ENCODE results near the gene LDLRAD3.
"Not testable (repeated sequence)": the region's sequence is repeated elsewhere in the genome, so short reads cannot be mapped to it uniquely, and the experiment has no call there.

The LDLRAD3 gene

DNA sequence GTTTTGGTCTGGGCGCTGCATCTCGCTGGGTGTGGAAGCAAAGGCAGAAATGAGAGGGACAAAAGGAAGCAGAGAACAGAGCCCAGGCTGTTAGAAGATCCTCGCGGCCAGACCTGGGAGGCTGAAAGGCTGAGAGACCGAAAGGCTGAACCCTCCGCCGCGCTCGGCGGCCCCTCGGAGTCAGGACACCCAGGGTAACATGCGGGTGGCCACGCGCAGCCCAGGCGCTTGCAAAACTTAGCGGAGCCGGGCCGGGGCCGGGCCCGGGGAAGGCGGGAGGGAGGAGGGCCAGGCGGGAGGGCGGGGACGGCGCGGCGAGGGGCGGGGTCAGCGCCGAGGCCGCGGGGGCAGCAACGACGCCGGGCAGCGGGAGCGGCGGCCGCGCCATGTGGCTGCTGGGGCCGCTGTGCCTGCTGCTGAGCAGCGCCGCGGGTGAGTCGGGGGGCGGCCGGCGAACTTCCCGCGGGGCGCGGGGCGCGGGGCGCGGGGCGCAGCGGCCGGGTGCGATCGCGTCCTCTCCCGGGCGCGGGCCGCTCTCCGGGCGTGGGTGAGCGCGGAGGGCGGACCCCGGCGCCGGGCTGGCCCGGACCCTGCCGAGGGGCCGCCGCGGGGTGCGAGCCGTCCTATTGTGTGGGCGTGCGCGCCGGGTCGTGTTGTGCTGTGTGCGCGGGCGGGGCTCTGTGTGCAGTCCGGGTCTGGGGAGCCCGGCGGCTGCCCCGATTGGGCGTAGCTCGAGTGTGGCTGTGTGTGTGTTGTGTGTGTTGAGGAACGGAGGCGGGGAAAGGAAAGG is at the start of gene LDLRAD3:
TSS of gene LDLRAD3 (plus strand) at position 350 of the 790 bp plus-strand sequence. CDS start at position 387, 37 bp downstream.
- peak; percentile 64 for DNase-seq

DNA sequence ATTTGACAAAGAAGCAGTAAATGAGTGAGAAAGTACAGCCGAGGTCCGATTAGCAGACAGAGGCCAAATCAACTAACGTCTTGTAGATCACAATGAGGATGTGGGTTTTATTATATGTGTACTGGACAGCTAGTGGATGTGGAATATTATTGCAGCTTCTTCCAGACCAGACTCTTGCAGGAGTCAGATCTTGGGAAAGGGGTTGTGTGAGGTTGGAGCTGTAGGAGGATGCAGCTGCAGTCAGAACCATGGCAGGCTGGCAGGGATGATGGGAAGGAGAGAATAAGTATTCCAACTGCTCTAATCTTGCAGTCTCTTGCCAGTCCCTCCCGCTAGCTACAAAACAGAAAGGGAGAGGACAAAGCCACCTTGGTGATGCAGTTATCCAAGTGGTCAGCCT is 46.8 kb upstream of the LDLRAD3 start:
- DNase-seq = no peak

DNA sequence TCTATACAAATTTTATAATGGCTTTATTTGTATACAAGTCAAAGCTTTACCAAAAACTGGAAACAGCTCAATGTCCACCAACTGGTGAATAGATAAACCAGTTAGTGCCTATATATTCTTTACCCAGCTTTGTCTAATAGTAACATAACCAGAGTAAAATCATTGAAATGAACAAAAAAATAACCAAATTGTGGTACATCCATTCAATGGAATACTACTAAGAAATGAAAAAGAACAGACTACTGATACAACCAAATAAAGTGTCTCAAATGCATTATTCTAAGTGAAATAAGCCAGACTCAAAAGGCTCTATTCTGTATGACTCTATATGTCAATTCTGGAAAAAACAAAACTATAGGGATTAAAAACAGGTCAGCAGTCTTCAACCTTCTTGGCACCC is 40.9 kb upstream of the LDLRAD3 start:
- no peak for DNase-seq

- no peak for DNase-seq
Observed at GRCh38 chr11:35905646-35906276, 38.1 kb upstream of the LDLRAD3 start.

- DNase-seq = no peak
Observed at GRCh38 chr11:35906277-35906661, 37.6 kb upstream of the LDLRAD3 start.

DNA sequence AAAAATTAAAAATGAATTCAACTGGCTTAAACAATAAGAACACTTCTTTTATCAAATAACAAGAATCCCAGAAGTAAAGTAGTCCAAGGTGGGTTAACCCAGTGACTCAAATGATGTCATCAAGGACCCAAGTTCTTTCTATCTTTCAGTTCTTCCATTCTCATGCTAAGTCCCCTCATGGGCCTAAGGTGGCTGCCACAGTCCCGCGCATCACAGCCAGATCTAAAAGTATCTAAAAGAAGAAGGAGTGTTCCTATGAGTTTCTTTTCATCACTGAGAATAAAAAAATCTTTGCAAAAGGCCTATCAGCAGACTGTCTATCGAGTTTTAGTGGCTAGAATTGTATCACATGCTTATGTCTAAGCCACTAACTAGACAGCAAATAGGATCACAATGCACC is 37.2 kb upstream of the LDLRAD3 start:
- DNase-seq = no peak

GRCh38 chr11:35907648-35908431 is 36.0 kb upstream of the LDLRAD3 start:
- no peak for DNase-seq

- DNase-seq = not testable (repeated sequence)
Observed at GRCh38 chr11:35908432-35908771, 35.5 kb upstream of the LDLRAD3 start.

DNA sequence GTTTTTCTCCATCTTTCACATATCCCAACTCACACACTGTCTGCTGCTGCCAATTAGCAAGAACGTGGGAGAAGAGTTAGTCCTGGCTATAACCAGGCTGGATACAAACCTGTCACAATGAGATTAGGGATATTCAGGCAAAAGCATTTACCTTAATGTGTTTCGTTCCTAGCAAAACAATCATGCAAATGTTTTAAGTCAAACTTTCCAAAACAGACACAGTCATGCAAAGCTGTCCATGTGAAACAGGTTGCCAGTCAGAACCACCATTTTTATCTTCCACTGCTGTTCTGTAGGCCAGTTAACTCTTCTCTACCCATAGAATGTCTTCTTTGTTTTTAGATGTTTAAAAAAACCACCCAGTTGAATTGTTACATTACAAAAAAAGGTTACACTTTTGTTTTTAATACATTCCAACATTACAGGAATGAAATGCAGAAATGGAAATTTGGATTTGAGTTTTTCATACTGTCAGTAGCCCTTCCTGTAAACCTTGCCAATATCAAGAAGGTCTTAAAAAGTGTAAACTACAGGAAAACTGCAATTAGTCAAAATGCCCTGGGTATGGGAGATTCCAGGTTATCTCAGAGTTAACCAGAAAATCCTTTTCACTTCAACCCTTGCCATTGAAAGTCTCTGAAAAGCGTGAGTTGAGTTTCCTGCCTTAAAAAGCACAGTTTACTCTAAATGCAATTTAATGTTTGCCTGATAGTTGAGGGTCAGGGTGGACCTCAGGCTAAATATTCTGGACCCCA is 34.2 kb upstream of the LDLRAD3 start:
- DNase-seq = peak; percentile 73

GRCh38 chr11:35911013-35911412 is 32.8 kb upstream of the LDLRAD3 start:
- DNase-seq = no peak

GRCh38 chr11:35911616-35912165 is 32.2 kb upstream of the LDLRAD3 start:
- no peak for DNase-seq

DNA sequence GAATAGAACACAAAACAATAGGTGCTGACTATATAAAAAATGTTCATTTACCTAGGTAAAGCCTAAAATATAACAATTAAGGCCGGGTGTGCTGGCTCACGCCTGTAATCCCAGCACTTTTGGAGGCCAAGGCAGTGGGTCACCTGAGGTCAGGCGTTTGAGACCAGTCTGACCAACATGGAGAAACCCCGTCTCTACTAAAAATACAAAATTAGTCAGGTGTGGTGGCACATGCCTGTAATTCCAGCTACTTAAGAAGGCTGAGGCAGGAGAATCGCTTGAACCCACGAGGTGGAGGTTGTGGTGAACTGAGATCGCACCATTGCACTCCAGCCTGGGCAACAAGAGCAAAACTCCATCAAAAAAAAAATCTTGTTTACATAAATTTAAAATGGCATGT is 31.4 kb upstream of the LDLRAD3 start:
- not testable (repeated sequence) for DNase-seq

- DNase-seq = no peak
Observed at GRCh38 chr11:35912883-35913624, 30.8 kb upstream of the LDLRAD3 start.

- no peak for DNase-seq
Observed at GRCh38 chr11:35914816-35915215, 29.0 kb upstream of the LDLRAD3 start.

GRCh38 chr11:35916270-35916669 is 27.6 kb upstream of the LDLRAD3 start:
- DNase-seq = no peak

GRCh38 chr11:35917676-35918075 is 26.2 kb upstream of the LDLRAD3 start:
- DNase-seq = no peak

DNA sequence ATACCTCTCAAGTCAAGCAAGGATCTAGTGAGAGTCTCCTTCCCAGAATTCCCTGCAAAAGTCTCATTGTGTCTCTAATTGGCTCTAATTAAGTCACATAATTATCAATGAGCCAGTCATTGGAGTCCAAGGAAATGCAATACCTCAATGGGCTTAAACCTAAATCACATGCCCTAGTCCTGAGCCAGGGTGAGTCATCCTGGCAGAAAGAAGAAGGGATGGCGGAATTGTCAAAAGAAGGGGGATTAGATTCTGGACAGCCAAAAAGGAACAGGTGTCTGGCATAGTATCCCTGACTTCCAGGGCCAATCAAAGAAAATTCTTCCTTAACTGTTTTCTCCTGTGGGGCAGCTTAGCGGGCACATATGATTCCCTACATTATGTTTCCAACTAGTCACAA is 25.1 kb upstream of the LDLRAD3 start:
- no peak for DNase-seq

DNA sequence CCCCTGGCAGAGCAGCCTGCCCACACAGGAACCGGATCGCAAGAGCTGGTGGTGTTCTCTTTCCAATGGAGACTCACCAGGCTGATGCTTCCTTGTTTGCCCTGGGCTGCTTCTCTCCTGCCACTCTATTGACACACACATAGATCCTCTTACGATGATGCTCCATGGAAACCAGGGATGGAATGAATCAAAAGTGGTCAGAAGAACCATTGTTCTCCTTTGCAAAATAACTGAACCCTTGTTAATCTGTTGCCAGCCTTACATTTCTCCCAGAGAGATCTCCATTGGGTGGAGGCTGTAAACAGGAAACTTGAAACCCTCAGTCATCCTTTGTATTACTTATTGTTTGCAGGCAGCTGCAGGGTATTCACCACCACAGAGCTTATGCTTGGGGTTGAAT is 24.6 kb upstream of the LDLRAD3 start:
- DNase-seq = peak; percentile 51

DNA sequence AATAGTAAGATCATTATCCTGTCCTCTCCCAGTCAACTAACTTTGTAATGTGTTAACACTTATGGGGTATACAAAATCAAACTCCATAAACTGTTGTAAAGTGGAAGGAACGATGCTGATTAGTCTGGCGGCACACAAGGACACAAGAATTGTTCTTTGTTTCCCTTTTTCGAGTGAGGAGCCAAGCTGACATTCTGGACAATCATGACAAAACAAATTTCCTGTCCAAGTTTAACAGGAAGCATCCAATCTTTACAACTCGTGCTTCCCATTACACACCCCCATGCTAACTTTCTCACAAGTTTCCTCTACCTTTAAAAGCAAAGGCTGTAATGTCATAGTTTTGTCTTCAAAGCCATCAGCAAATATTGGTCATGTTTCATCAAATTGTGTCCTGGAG is 20.4 kb upstream of the LDLRAD3 start:
- DNase-seq = no peak

DNA sequence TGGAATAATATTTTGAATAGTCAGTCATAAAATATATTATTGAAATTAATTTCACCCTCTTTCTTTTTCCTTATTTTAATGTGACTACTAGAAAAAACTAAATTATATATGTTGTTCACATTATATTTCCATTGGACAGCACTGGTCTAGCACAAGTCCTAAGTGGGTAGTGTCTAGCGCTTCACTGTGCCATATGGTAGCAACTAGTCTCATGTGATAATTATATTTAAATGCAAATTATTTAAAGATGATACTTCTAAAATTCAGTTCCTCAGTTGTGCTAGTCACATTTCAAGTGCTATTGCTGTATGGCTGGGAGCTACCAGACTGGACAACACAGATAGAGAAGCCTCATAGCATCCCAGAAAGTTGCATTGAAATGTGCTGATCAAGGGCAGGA is 19.1 kb upstream of the LDLRAD3 start:
- DNase-seq = no peak

GRCh38 chr11:35927104-35927503 is 16.8 kb upstream of the LDLRAD3 start:
- DNase-seq = no peak

- no peak for DNase-seq
Observed at GRCh38 chr11:35927682-35928081, 16.2 kb upstream of the LDLRAD3 start.
